GM12878 (cell line): ENCODE measurements around the gene EYA2. TPM values are rescaled to one million over a fixed set of nuclear protein-coding genes. Genes with fewer than 3 reads are reported as not detected.

Experiments
- ATAC-seq: fragments of 200-7000 bp; cut with Tn5 transposase; 3 replicates; pipeline ENCODE4 v1.9.1; 2020; ENCODE audit warnings: mild to moderate bottlenecking, moderate library complexity
- BruUV-seq: library from RNA; stranded (reverse); fragments of 400-500 nt; replicated peaks from 2 replicates; lab custom pipeline; 2021; lab: Mats Ljungman, UMichigan
- CTCF ChIA-PET: fragments of 300-600 bp; sonication (Branson Sonifier 250); formaldehyde crosslinking; extraction: SDS; loops from one replicate; lab custom pipeline; 2021; ENCODE audit warnings: inconsistent platforms; lab: Yijun Ruan, JAX
- POLR2A ChIA-PET: fragments of 350-600 bp; formaldehyde crosslinking; extraction: SDS; loops from one replicate; lab custom pipeline; 2021; ENCODE audit warnings: inconsistent platforms; lab: Charles Lee
- RAD21 ChIA-PET: fragments of 300-600 bp; sonication (Branson Sonifier 250); formaldehyde crosslinking; loops from one replicate; lab custom pipeline; 2023; ENCODE audit warnings: antibody characterized with exemption; ENCODE audit not compliant: unreplicated experiment; lab: Charles Lee
- SMC1A ChIA-PET: fragments of 300-600 bp; sonication (Branson Sonifier 250); formaldehyde crosslinking; loops from one replicate; lab custom pipeline; 2023; ENCODE audit not compliant: unreplicated experiment, uncharacterized antibody; lab: Charles Lee
- DNase-seq: peaks from one replicate; pipeline ENCODE4 v3.0.0-alpha.2; 2011; ENCODE audit warnings: low read depth, low spot score
- FAIRE-seq: peaks from 3 replicates; lab custom pipeline; 2011; peaks lifted over from hg19 to GRCh38; lab: Jason Lieb, UNC
- H2AFZ ChIP-seq: 2 replicates; pipeline ENCODE4 v1.6.0; 2011; ENCODE audit warnings: low read depth, low read length, control low read depth; ENCODE audit not compliant: control insufficient read depth
- H3K27ac ChIP-seq: 2 replicates; pipeline ENCODE4 v1.5.1; 2011; ENCODE audit warnings: control low read depth; ENCODE audit not compliant: control insufficient read depth, insufficient read depth
- H3K27me3 ChIP-seq, 2 experiments: replicated peaks in 1 of 2; 2 replicates each; pipeline versions ENCODE4 v1.6.0 to v1.6.1; 2011; ENCODE audit warnings: low read length in 1 of 2; ENCODE audit not compliant: control insufficient read depth in 2 of 2, insufficient read depth in 2 of 2
- H3K36me3 ChIP-seq, 2 experiments: 2 replicates each; pipeline ENCODE4 v1.5.1; 2011; ENCODE audit warnings: low read length in 1 of 2; ENCODE audit not compliant: control insufficient read depth in 2 of 2, insufficient read depth in 2 of 2
- H3K4me1 ChIP-seq: 2 replicates; pipeline ENCODE4 v1.6.1; 2011; ENCODE audit warnings: mild to moderate bottlenecking, low read length, moderate library complexity, mixed read lengths; ENCODE audit not compliant: control insufficient read depth, insufficient read depth
- H3K4me2 ChIP-seq: 2 replicates; pipeline ENCODE4 v1.6.0; 2011; ENCODE audit warnings: control low read depth; ENCODE audit not compliant: control insufficient read depth, insufficient read depth
- H3K4me3 ChIP-seq: fragments of 200-600 bp; sonication (generic); 2 replicates; pipeline ENCODE4 v1.5.1; 2016
- H3K79me2 ChIP-seq: 2 replicates; pipeline ENCODE4 v1.6.0; 2011; ENCODE audit warnings: low read length; ENCODE audit not compliant: control insufficient read depth, insufficient read depth
- H3K9ac ChIP-seq: 2 replicates; pipeline ENCODE4 v1.8.0; 2011; ENCODE audit warnings: low read length, control low read depth, mixed read lengths; ENCODE audit not compliant: control insufficient read depth, insufficient read depth
- H3K9me3 ChIP-seq: replicated peaks from 3 replicates; pipeline ENCODE4 v1.5.1; 2011; ENCODE audit warnings: mild to moderate bottlenecking, low read length; ENCODE audit not compliant: control insufficient read depth, insufficient read depth
- H4K20me1 ChIP-seq: 2 replicates; pipeline ENCODE4 v1.6.0; 2011; ENCODE audit not compliant: control insufficient read depth, insufficient read depth
- BACH1 ChIP-seq: fragments of 450-650 bp; IDR thresholded peaks from 2 replicates; pipeline ENCODE4 v1.6.1; 2017; ENCODE audit warnings: mild to moderate bottlenecking, borderline replicate concordance
- CBX5 ChIP-seq: sonication (generic); IDR thresholded peaks from 2 replicates; pipeline ENCODE4 v1.6.1; 2016; ENCODE audit warnings: low read depth, moderate library complexity, mild to moderate bottlenecking, inconsistent platforms
- CTCF ChIP-seq, 3 experiments: IDR thresholded peaks in 2 of 3; conservative IDR thresholded peaks in 1 of 3; 2 replicates each; pipeline ENCODE4 v1.5.1; 2011; ENCODE audit warnings: low read depth in 3 of 3, low read length in 3 of 3, mild to moderate bottlenecking in 3 of 3, control low read depth in 2 of 3, moderate library complexity in 2 of 3, inconsistent platforms in 1 of 3, mixed read lengths in 1 of 3; ENCODE audit not compliant: control insufficient read depth in 2 of 3, insufficient read depth in 1 of 3; ENCODE audit errors: extremely low read depth in 1 of 3
- MLLT1 ChIP-seq: fragments of 450-650 bp; IDR thresholded peaks from 2 replicates; pipeline ENCODE4 v1.6.1; 2016; ENCODE audit warnings: mild to moderate bottlenecking
- NR2C1 ChIP-seq: fragments of 450-650 bp; IDR thresholded peaks from 2 replicates; pipeline ENCODE4 v1.6.1; 2017; ENCODE audit warnings: antibody characterized with exemption, mild to moderate bottlenecking, moderate library complexity
- REST ChIP-seq: IDR thresholded peaks from 2 replicates; pipeline ENCODE4 v1.6.1; 2012; ENCODE audit warnings: mild to moderate bottlenecking, low read depth, low read length
- ZBED1 ChIP-seq: IDR thresholded peaks from 2 replicates; pipeline ENCODE4 v1.6.1; 2016; ENCODE audit warnings: borderline replicate concordance
- ZBTB33 ChIP-seq: fragments of 450-650 bp; IDR thresholded peaks from 2 replicates; pipeline ENCODE4 v1.6.1; 2017; ENCODE audit warnings: mild to moderate bottlenecking
- WGBS: methylation state at CpG from one replicate; pipeline ENCODE4 v1.1.6; 2016; ENCODE audit warnings: low lambda C conversion rate; ENCODE audit not compliant: insufficient replicate concordance, insufficient coverage; ENCODE audit errors: missing lambda C conversion rate; 5-methylcytosine and 5-hydroxymethylcytosine counted together
- in situ Hi-C: fragments of 300-500 bp; cut with MboI; formaldehyde crosslinking; loops from 9 replicates; pipeline ENCODE4 v1.14.3; 2018; ENCODE audit warnings: mixed read lengths
- intact Hi-C: fragments of 100-400 bp; cut with micrococcal nuclease; formaldehyde crosslinking; loops from one replicate; pipeline ENCODE4 v1.14.2; 2022; ENCODE audit not compliant: unreplicated experiment
- polyA plus RNA-seq, 11 experiments: library from polyadenylated mRNA; depleted of rRNA in 4 of 11; unstranded in 6 of 11; stranded (reverse) in 5 of 11; fragments of >200 nt; fragmentation: Nextera tagmentation in 4 of 11; fragmentation: Illumina TruSeq in 1 of 11; extraction: Ambion mirVana in 4 of 11; extraction: Trizol in 1 of 11; gene quantifications; 1 replicate in 1 of 11; 2 replicates in 10 of 11; pipeline versions ENCODE4 v1.2.1 to v1.2.3, GENCODE V29; 2011 to 2016; ENCODE audit warnings: inconsistent platforms in 2 of 11, missing spikeins in 2 of 11, low read depth in 1 of 11
- total RNA-seq, 4 experiments: library from RNA; depleted of rRNA in 3 of 4; stranded (reverse); fragments of >200 nt in 3 of 4; fragmentation: Illumina TruSeq in 1 of 4; extraction: Trizol in 1 of 4; gene quantifications; 2 replicates each; pipeline versions ENCODE4 v1.2.1 to v1.2.3, GENCODE V29; 2013 to 2021

EYA2 gene
- total and polyA plus RNA-seq, 10 of the 15 experiments (the other 5 are each of a cell fraction or from before 2014, with no cell fraction given): 0.20 TPM; not detected in 9

- no peak overlapping the region for H3K4me2 ChIP-seq
- no peak overlapping the region for H2AFZ ChIP-seq
- in situ Hi-C loops (no loop called here), intact Hi-C loops (loop anchor here (10.0 kb wide), 1 partner anchor 53 kb away; no protein-coding TSS in a partner anchor)
- SMC1A ChIA-PET: interaction anchor here (0.6 kb wide), 1 partner anchor 86 kb away, joined by 3 read pairs; no protein-coding TSS in a partner anchor
- no peaks in the 10 kb centered on the region for H3K79me2 ChIP-seq
- RAD21 ChIA-PET: no interaction called here
- H3K27ac ChIP-seq: no peak overlapping the region
- DNase-seq (no peak), ATAC-seq (no peak), FAIRE-seq (no peak)
- no peaks in the 10 kb centered on the region for H4K20me1 ChIP-seq
- no peaks in the 10 kb centered on the region for H3K4me1 ChIP-seq
- H3K9ac ChIP-seq: no peak overlapping the region
- H3K27me3 ChIP-seq: no peaks in the 10 kb centered on the region
- POLR2A ChIA-PET: no interaction called here
- BruUV-seq: no TSS peak
- no peak for TF ChIP-seq NR2C1
- TF ChIP-seq CBX5: peak; percentile 84
- no peak for TF ChIP-seq ZBTB33
- H3K4me3 ChIP-seq: no peak overlapping the region
- H3K9me3 ChIP-seq: peaks cover 3% of the 10 kb centered on the region
- CTCF ChIA-PET: interaction anchor here (0.6 kb wide), 1 partner anchor 99 kb away, joined by 3 read pairs; no protein-coding TSS in a partner anchor
- 41% methylated on average over 3 of the region's 3 CpGs for WGBS
- H3K36me3 ChIP-seq: no peaks in the 10 kb centered on the region
These were observed 173.1 kb downstream of the EYA2 start for GRCh38 chr20:47067776-47068175.

GRCh38 chr20:47070176-47070575 is 175.5 kb downstream of the EYA2 start:
- intact Hi-C loops: no loop called here
- no peak for TF ChIP-seq BACH1
- no peak for TF ChIP-seq ZBED1
- TF ChIP-seq CTCF (IDR thresholded peaks at IDR 0.05 in 2 of 3, conservative IDR thresholded peaks at IDR 0.05 in 1 of 3; ENCODE audit: control insufficient read depth in 2 of 3, extremely low read depth in 1 of 3, insufficient read depth in 1 of 3, low read depth in 3 of 3, low read length in 3 of 3): no peak
- TF ChIP-seq MLLT1: no peak
- no peak for TF ChIP-seq REST

More at GRCh38 chr20:47070176-47070575, 175.5 kb downstream of the EYA2 start:
- H3K4me3 ChIP-seq: no peak overlapping the region
- FAIRE-seq: no peak
- no TSS peak for BruUV-seq
- H3K27ac ChIP-seq: no peak overlapping the region
- H4K20me1 ChIP-seq: no peaks in the 10 kb centered on the region
- H3K4me2 ChIP-seq: no peak overlapping the region
- no peaks in the 10 kb centered on the region for H3K79me2 ChIP-seq
- H3K36me3 ChIP-seq: no peaks in the 10 kb centered on the region
- in situ Hi-C loops: no loop called here
- H3K9me3 ChIP-seq: peaks cover 3% of the 10 kb centered on the region
- no peaks in the 10 kb centered on the region for H3K27me3 ChIP-seq
- ChIA-PET SMC1A (no interaction called here), RAD21 (no interaction called here), CTCF (no interaction called here), POLR2A (no interaction called here)
- H2AFZ ChIP-seq: no peak overlapping the region
- ATAC-seq: no peak
- H3K9ac ChIP-seq: no peak overlapping the region
- H3K4me1 ChIP-seq: no peaks in the 10 kb centered on the region
- 36% methylated on average over 3 of the region's 3 CpGs for WGBS
- DNase-seq: no peak
